HEK293 (cell line): ENCODE data around the gene DYNLT4.
"Not testable (repeated sequence)": the region's sequence is repeated elsewhere in the genome, so short reads cannot be mapped to it uniquely, and the experiment has no call there.

ENCODE experiments used
- CTCF ChIA-PET: fragments of 350-600 bp; formaldehyde crosslinking; extraction: SDS; loops from one replicate; lab custom pipeline; 2021; ENCODE audit warnings: antibody characterized with exemption; lab: Yijun Ruan, JAX
- POLR2A ChIA-PET: fragments of 300-600 bp; formaldehyde crosslinking; extraction: SDS; loops from one replicate; lab custom pipeline; 2020; ENCODE audit warnings: antibody characterized with exemption, inconsistent platforms; lab: Yijun Ruan, JAX
- H3K27ac ChIP-seq: fragments of 200-500 bp; sonication (Bioruptor generic); 2 replicates; pipeline ENCODE4 v1.5.1; 2014; ENCODE audit warnings: low read depth, low read length, control low read depth, inconsistent platforms; ENCODE audit errors: extremely low read depth
- H3K36me3 ChIP-seq, 2 experiments: fragments of 200-500 bp in 1 of 2; sonication (Bioruptor generic) in 1 of 2; 1 replicate in 1 of 2; 2 replicates in 1 of 2; pipeline ENCODE4 v1.5.1; 2014 to 2017; ENCODE audit warnings: inconsistent platforms in 2 of 2, low read length in 2 of 2; ENCODE audit not compliant: control insufficient read depth in 2 of 2, insufficient read depth in 1 of 2
- H3K4me1 ChIP-seq: fragments of 200-500 bp; sonication (Bioruptor generic); 2 replicates; pipeline ENCODE4 v1.5.1; 2014; ENCODE audit warnings: mild to moderate bottlenecking, low read length, inconsistent platforms; ENCODE audit not compliant: control insufficient read depth, insufficient read depth
- H3K4me3 ChIP-seq: 2 replicates; pipeline ENCODE4 v1.5.1; 2011; ENCODE audit warnings: low read depth, mild to moderate bottlenecking, control low read depth, low read length, moderate library complexity
- H3K9me3 ChIP-seq: fragments of 200-500 bp; sonication (Bioruptor generic); 2 replicates; pipeline ENCODE4 v1.5.1; 2014; ENCODE audit warnings: low read depth, low read length, inconsistent platforms; ENCODE audit not compliant: control insufficient read depth, insufficient read depth
- BCL11A ChIP-seq: fragments of 450-650 bp; formaldehyde crosslinking; IDR thresholded peaks from 2 replicates; pipeline ENCODE4 v1.5.1; 2016; ENCODE audit warnings: low read depth, missing biosample characterization, missing genetic modification characterization
- ELK4 ChIP-seq: IDR thresholded peaks from 2 replicates; pipeline ENCODE4 v1.6.1; 2011; ENCODE audit warnings: mild to moderate bottlenecking, low read depth, low read length, borderline replicate concordance
- GLI2 ChIP-seq: fragments of 450-650 bp; formaldehyde crosslinking; IDR thresholded peaks from 2 replicates; pipeline ENCODE4; 2017; ENCODE audit warnings: missing biosample characterization, missing genetic modification characterization, low read depth, borderline replicate concordance
- GLIS1 ChIP-seq: fragments of 450-650 bp; formaldehyde crosslinking; IDR thresholded peaks from 2 replicates; pipeline ENCODE4 v1.5.1; 2016; ENCODE audit warnings: missing biosample characterization, missing genetic modification characterization
- IKZF3 ChIP-seq: fragments of 450-650 bp; IDR thresholded peaks from 2 replicates; pipeline ENCODE4 v1.5.0; 2018; ENCODE audit warnings: missing biosample characterization, mild to moderate bottlenecking, missing genetic modification characterization, moderate library complexity
- KLF17 ChIP-seq: fragments of 450-650 bp; formaldehyde crosslinking; IDR thresholded peaks from 2 replicates; pipeline ENCODE4 v1.5.1; 2016; ENCODE audit warnings: missing biosample characterization, missing genetic modification characterization
- KLF8 ChIP-seq: fragments of 450-650 bp; formaldehyde crosslinking; IDR thresholded peaks from 2 replicates; pipeline ENCODE4 v1.5.1; 2016; ENCODE audit warnings: missing biosample characterization, missing genetic modification characterization
- MEIS1 ChIP-seq: sonication (generic); formaldehyde crosslinking; IDR thresholded peaks from 2 replicates; pipeline ENCODE4 v1.8.1; 2022; ENCODE audit warnings: missing genetic modification reagents, mild to moderate bottlenecking, borderline replicate concordance
- SCRT2 ChIP-seq: fragments of 450-650 bp; formaldehyde crosslinking; IDR thresholded peaks from 2 replicates; pipeline ENCODE4 v1.5.1; 2016; ENCODE audit warnings: missing biosample characterization, missing genetic modification characterization
- TRIM28 ChIP-seq: IDR thresholded peaks from 2 replicates; pipeline ENCODE4 v1.6.1; 2011; ENCODE audit warnings: low read length, control low read depth, borderline replicate concordance
- WT1 ChIP-seq: fragments of 450-650 bp; formaldehyde crosslinking; IDR thresholded peaks from 2 replicates; pipeline ENCODE4 v1.5.1; 2016; ENCODE audit warnings: missing biosample characterization, missing genetic modification characterization
- ZBTB17 ChIP-seq: fragments of 450-650 bp; formaldehyde crosslinking; IDR thresholded peaks from 2 replicates; pipeline ENCODE4 v1.5.1; 2016; ENCODE audit warnings: missing biosample characterization, missing genetic modification characterization
- ZFHX2 ChIP-seq: fragments of 450-650 bp; formaldehyde crosslinking; conservative IDR thresholded peaks from 2 replicates; pipeline ENCODE4 v1.5.1; 2016; ENCODE audit warnings: missing biosample characterization, missing genetic modification characterization
- ZNF157 ChIP-seq: fragments of 450-650 bp; formaldehyde crosslinking; IDR thresholded peaks from 2 replicates; pipeline ENCODE4 v1.5.1; 2016; ENCODE audit warnings: missing biosample characterization, missing genetic modification characterization
- ZNF174 ChIP-seq: fragments of 450-650 bp; formaldehyde crosslinking; IDR thresholded peaks from 2 replicates; pipeline ENCODE4 v1.5.0; 2017; ENCODE audit warnings: missing biosample characterization, mild to moderate bottlenecking, missing genetic modification characterization
- ZNF221 ChIP-seq: fragments of 450-650 bp; formaldehyde crosslinking; IDR thresholded peaks from 2 replicates; pipeline ENCODE4 v1.5.1; 2017; ENCODE audit warnings: missing biosample characterization, missing genetic modification characterization, borderline replicate concordance
- ZNF223 ChIP-seq: fragments of 450-650 bp; formaldehyde crosslinking; IDR thresholded peaks from 2 replicates; pipeline ENCODE4 v1.5.1; 2016; ENCODE audit warnings: missing biosample characterization, missing genetic modification characterization
- ZNF426 ChIP-seq: fragments of 450-650 bp; formaldehyde crosslinking; IDR thresholded peaks from 2 replicates; pipeline ENCODE4 v1.5.1; 2017; ENCODE audit warnings: missing biosample characterization, missing genetic modification characterization, mild to moderate bottlenecking, inconsistent platforms, moderate library complexity
- ZNF514 ChIP-seq: fragments of 450-650 bp; formaldehyde crosslinking; IDR thresholded peaks from 2 replicates; pipeline ENCODE4 v1.5.1; 2016; ENCODE audit warnings: missing biosample characterization, missing genetic modification characterization
- ZNF707 ChIP-seq: fragments of 450-650 bp; formaldehyde crosslinking; IDR thresholded peaks from 2 replicates; pipeline ENCODE4 v1.5.1; 2016; ENCODE audit warnings: missing biosample characterization, missing genetic modification characterization
- ZNF843 ChIP-seq: fragments of 450-650 bp; formaldehyde crosslinking; IDR thresholded peaks from 2 replicates; pipeline ENCODE4 v1.5.1; 2016; ENCODE audit warnings: missing biosample characterization, missing genetic modification characterization
- ZSCAN30 ChIP-seq: fragments of 450-650 bp; IDR thresholded peaks from 2 replicates; pipeline ENCODE4 v1.5.1; 2018; ENCODE audit warnings: missing biosample characterization, mild to moderate bottlenecking, missing genetic modification characterization, moderate library complexity

Gene DYNLT4

GRCh38 chr1:44842862-44843655 lies 35.9 kb upstream of the DYNLT4 start, which contains the start of gene PTCH2 (continued):
- TF ChIP-seq TRIM28 = no peak
- TF ChIP-seq IKZF3 (tag by site-specific recombination) = peak; percentile 64
- no peak for TF ChIP-seq ZNF223 (tag by site-specific recombination)
- TF ChIP-seq ZNF426 (tag by site-specific recombination) = no peak
- peak; percentile 99 for TF ChIP-seq ZFHX2 (tag by site-specific recombination)
- peak; percentile 55; the same call in 1 of the 2 replicates for TF ChIP-seq KLF17 (tag by site-specific recombination)
- TF ChIP-seq ZNF514 (tag by site-specific recombination) = no peak
- peak; percentile 82; the same call in 1 of the 2 replicates for TF ChIP-seq WT1 (tag by site-specific recombination)
- TF ChIP-seq ZNF221 = no peak
- peak; percentile 99 for TF ChIP-seq GLIS1 (tag by site-specific recombination)
- TF ChIP-seq ELK4 = no peak
- no peak for TF ChIP-seq ZNF157 (tag by site-specific recombination)
- 0 out of 2 replicates have a peak, but pooled peaks have one; percentile 84 for TF ChIP-seq KLF8 (tag by site-specific recombination)
- TF ChIP-seq GLI2 (tag by site-specific recombination) = no peak
- TF ChIP-seq ZNF174 = no peak
- peak; percentile 68; the same call in 1 of the 2 replicates for TF ChIP-seq ZSCAN30 (tag by site-specific recombination)
- no peak for TF ChIP-seq BCL11A (tag by site-specific recombination)
- TF ChIP-seq ZNF843 = no peak

GRCh38 chr1:44842486-44842861 lies 35.3 kb upstream of the DYNLT4 start:
- peak; percentile 75 for TF ChIP-seq ZBTB17 (tag by site-specific recombination)
- peak; percentile 28; the same call in 1 of the 2 replicates for TF ChIP-seq SCRT2 (tag by site-specific recombination)
- no peak for TF ChIP-seq ZNF707 (tag by site-specific recombination)
- CTCF ChIA-PET = interaction anchor here (1.3 to 1.5 kb wide), 2 partner anchors 113 to 172 kb away, joined by 3 to 6 read pairs; no protein-coding TSS in a partner anchor
- no peaks in the 10 kb centered on the region for H3K9me3 ChIP-seq
- H3K4me1 ChIP-seq = no peaks in the 10 kb centered on the region
- H3K36me3 ChIP-seq = no peaks in the 10 kb centered on the region; a peak in 1 of 3 replicates
- peak overlapping the region; percentile 59 for H3K4me3 ChIP-seq
- H3K27ac ChIP-seq = peak overlapping the region; percentile 45; the same call in 1 of the 2 replicates
- POLR2A ChIA-PET = interaction anchor here (0.7 to 2.7 kb wide), 13 partner anchors 11 to 169 kb away, joined by 3 to 27 read pairs (median 7); partner anchors contain the start of genes BEST4, BTBD19, DYNLT4 and EIF2B3

- H3K4me1 ChIP-seq = no peaks in the 10 kb centered on the region
- no peak overlapping the region for H3K27ac ChIP-seq
- CTCF ChIA-PET = interaction anchor here (0.5 to 1.0 kb wide), 2 partner anchors 40 to 175 kb away, joined by 3 to 6 read pairs; partner anchors contain the start of gene PLK3
- POLR2A ChIA-PET = no interaction called here
- no peaks in the 10 kb centered on the region; a peak in 1 of 3 replicates for H3K36me3 ChIP-seq
- TF ChIP-seq MEIS1 (CRISPR knock-in tag) (no peak), ZFHX2 (tag by site-specific recombination) (peak; percentile 33; the same call in 1 of the 2 replicates)
- TF ChIP-seq, all 188 proteins: peak for 1
- H3K9me3 ChIP-seq = no peaks in the 10 kb centered on the region
- no peak overlapping the region for H3K4me3 ChIP-seq
Observed at GRCh38 chr1:44839576-44839975, 32.4 kb upstream of the DYNLT4 start.

GRCh38 chr1:44838294-44838693 lies 31.1 kb upstream of the DYNLT4 start:
- not testable (repeated sequence) for H3K4me3 ChIP-seq, H3K36me3 ChIP-seq, H3K9me3 ChIP-seq, H3K4me1 ChIP-seq, H3K27ac ChIP-seq
- ChIA-PET POLR2A (interaction anchor here (1.0 to 1.3 kb wide), 2 partner anchors 107 to 465 kb away, joined by 3 to 5 read pairs; no protein-coding TSS in a partner anchor), CTCF (interaction anchor here (0.7 to 0.9 kb wide), 5 partner anchors 94 to 655 kb away, joined by 3 to 5 read pairs (median 4); partner anchors contain the start of gene UROD)
